HG03521 (cell line): ENCODE data around the gene GSTO2.

Source experiments
- ATAC-seq: cut with Tn5 transposase; IDR thresholded peaks from one replicate; pipeline ENCODE4 v1.9.1; 2021; ENCODE audit warnings: mild to moderate bottlenecking, moderate library complexity; ENCODE audit not compliant: unreplicated experiment

Gene GSTO2

GRCh38 chr10:104324931-104325330 is 55.9 kb downstream of the GSTO2 start:
- no peak for ATAC-seq

GRCh38 chr10:104325436-104326435 is 56.8 kb downstream of the GSTO2 start:
- no peak for ATAC-seq

- no peak for ATAC-seq
Observed at GRCh38 chr10:104326991-104327610, 58.1 kb downstream of the GSTO2 start.

- ATAC-seq: no peak
Observed at GRCh38 chr10:104327745-104328645, 59.0 kb downstream of the GSTO2 start.

- no peak for ATAC-seq
Observed at GRCh38 chr10:104328646-104328895, 59.6 kb downstream of the GSTO2 start.

DNA sequence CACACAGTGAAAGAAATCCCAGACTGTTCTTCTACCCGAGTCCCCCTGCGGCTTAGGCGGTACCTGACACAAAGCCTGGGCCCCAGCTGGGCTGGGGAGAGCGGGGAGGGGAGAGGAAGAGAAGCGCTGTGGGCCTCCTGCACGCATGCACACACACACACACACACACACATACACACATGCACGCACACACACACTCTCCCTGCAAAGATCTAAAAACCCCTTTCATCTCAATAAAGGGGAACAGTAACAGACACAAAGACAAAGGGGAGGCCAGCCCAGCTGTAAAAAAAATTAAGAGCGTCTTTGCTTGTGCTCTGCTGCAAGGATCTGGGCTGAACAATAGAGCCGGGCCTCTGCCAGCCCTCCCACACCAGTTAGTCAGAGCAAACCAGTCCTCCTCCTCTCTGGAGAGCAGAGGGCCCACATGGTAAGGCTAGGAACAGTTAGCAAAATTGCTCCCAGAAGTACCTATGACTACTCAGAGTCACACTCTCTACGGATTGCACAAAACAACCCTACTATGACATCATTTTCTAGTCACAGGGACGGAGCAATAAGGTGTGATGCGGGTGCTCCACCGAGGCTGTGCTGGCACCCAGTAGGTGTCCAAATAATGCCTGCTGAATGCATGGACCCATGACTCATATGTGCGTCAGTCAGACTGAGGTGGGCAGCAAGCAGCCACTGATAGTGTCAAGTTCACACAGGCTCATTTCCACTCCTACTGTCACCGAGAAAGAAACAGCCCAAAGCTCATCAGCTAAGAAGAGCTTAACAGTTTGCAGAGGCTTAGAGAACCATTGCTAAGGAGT is 60.1 kb downstream of the GSTO2 start:
- ATAC-seq: no peak

DNA sequence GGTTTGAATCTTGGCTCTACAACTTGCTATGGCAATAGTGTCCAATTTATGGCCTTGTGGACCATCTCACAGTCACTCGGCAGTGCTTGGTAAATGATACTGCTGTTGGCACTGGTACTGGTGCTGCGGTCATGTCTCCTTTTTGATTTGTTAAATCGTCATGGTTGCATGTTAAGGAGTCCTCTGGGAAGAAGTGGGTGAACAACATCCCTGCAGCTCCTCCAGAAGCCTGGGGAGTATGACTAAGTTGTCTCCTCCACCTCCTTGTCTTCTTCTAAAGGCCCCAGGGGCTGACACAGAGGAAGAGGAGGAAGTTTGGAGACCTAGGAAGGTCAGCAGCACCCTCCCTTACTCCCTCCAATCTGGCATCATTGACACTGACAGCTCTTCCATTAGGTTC is 60.8 kb downstream of the GSTO2 start:
- no peak for ATAC-seq

GRCh38 chr10:104330168-104331110 is 61.5 kb downstream of the GSTO2 start:
- no peak for ATAC-seq

DNA sequence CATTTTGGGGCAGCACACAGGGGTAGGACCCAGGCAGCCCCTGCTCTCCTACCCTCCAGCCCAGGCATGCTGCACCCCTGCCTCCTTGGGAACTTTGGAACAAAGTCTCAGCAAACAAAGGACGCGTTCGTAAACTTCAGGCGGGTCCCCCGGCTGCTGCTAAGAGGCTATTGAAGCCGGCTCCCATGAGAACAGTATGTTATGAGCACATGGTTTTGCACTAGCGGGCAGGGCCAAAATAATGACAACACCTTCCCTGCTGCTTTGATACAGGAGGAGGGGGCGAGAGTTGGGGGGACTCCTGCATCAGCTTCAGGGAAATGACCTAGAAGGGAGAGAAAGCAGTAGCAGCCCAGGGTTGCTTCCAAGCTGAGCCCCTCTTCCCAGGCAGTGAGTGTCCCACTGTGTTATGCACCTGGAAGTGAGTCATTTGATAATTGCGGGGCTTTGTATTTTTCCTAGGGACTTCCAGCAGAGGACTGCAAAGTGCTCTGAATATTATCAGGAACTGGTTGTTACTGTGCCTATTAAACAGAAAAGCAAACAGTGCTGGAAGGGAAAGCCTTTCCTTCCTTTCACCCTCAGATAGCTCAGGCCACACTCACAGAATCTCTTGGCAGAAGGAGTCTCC is 62.3 kb downstream of the GSTO2 start:
- ATAC-seq: no peak

GRCh38 chr10:104332243-104333031 is 63.5 kb downstream of the GSTO2 start:
- no peak for ATAC-seq

DNA sequence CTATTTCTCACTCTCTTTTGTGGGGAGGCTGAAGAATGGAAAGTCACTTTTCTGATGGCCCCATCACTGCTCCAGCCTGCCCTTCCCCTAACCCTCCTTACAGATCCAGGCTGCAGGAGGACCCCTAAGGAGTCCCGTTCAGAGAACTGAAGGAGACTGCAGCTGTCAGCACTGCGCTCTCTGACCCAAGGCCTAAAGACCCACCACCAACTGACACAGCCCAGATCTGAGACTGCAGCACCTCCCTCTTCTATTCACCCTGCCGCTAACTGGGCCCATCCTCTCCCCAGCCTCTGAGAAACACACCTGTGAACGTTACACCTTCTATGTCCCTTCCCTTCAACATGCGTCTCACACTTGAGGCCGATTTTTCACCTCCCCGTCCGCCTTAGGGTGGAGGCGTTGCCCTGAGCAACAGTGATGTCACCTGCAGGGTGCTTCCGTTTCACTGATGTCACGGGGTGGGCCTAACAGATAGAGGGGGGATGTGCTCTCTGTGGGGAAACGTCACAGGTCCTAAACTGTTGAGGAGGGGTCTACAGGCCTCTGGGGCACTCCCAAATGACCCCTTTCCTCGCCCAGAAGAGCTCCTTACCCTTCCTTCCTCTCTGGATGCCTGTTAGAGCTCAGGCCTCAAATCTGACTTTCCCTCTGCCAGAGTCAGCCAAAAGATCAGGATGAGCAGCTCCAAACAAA is 64.2 kb downstream of the GSTO2 start:
- no peak for ATAC-seq

DNA sequence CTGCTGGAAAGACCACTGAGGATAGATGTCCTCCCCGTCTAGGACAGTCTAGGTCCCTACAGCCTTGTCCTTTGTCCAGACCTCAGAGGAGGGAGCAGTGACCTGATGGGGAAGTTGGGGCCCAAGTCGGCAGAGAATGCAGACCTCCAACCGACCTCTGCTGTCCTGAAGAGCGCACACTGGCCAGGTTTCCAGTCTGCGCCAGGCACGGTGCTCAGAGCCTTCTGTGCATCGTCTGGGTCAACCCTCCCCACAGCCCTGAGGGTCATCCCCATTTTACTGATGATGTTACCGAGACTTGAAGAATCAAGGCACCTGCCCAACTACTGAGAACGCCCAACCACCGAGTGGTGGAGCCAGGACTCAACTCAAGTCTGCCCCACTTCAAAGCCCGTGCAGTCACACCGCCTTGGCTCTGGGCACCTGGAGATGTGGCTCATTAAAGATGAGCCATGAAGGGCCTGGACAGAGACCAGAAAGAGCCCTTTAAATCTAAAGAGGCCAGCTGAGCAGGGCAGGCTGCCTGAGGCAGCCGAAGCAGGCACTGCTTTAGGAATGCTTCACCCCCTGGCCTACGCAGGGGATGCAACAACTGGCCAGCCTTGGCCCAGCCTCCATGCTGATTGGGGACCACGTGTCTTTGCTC is 64.9 kb downstream of the GSTO2 start:
- ATAC-seq: no peak

DNA sequence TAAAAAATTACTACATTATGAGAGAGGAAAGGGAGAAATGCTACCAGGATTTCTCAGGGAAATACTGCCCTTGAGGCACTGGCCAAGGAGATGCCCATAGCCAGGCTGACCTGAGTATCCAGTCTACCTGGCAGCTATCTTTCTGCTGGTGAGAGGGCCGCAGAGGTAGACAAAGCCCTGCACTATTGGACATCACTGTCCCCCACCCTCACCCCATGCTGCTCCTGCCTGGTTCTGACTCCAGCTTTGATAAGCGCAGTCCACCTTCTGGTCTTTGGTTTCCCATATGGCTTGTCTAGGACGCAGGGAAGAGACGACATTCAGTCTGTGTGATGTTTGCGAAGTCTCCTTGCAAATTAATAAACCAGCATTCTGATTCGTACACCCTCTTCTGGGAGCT is 65.6 kb downstream of the GSTO2 start:
- no peak for ATAC-seq

DNA sequence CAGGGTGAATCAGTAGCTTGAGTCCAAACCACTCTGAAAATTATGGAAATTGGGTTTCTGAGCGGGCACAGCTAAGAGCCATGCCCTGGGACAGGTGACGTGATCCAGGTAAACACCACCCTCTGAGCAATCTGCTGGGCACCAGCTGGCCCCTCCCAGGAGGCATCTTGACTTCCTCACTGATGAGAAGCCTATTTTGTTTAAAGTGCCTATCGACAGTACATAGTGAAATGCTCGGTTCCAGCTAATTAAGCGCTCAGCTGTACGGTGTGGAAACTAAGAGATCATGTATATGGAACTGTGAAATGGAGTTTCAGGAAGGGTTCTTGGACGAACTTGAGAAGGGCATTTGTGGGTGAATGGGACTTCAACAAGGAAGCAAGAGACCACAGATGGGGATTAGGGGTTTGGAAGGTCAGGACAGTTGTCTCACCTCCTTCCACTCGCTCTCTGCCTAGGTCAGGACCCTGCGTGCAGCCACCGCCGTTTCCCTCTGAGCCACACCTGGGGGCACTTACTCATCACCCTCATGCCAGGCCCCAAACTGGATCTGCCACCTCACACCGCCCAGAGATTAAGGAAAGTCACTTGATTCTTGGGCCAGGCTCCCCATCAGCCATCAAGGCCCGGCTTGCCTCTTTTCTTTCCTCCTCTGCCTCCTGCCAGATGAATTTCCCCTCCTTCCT is 66.1 kb downstream of the GSTO2 start:
- ATAC-seq: no peak

- peak; percentile 18 for ATAC-seq
Observed at GRCh38 chr10:104336821-104337467, 68.0 kb downstream of the GSTO2 start.

GRCh38 chr10:104337521-104337984 is 68.6 kb downstream of the GSTO2 start:
- peak; percentile 34 for ATAC-seq
